Activated CD8-positive, alpha-beta T cell treated with anti-CD3 and anti-CD28 coated beads for 36 hours (primary cell): ENCODE data around the gene MACROD1. TPM values are rescaled to one million over a fixed set of nuclear protein-coding genes. Genes with fewer than 3 reads are reported as not detected.

Source experiments
- ATAC-seq: fragments of 200-7000 bp; cut with Tn5 transposase; one replicate; pipeline ENCODE4 v1.10.0; 2021; ENCODE audit warnings: mild to moderate bottlenecking, moderate library complexity
- CTCF ChIA-PET: fragments of 350-600 bp; sonication (Branson Sonifier 250); formaldehyde crosslinking; loops from one replicate; lab custom pipeline; 2021; ENCODE audit warnings: antibody characterized with exemption; lab: Charles Lee
- POLR2A ChIA-PET: fragments of 350-600 bp; sonication (Branson Sonifier 250); formaldehyde crosslinking; loops from one replicate; lab custom pipeline; 2021; ENCODE audit warnings: antibody characterized with exemption; lab: Charles Lee
- DNase-seq: peaks from one replicate; pipeline ENCODE4 v3.0.0-alpha.2; 2020
- H3K27ac Mint-ChIP-seq: one replicate; pipeline ENCODE4 v1.8.0; 2021; ENCODE audit warnings: mild to moderate bottlenecking, mixed read lengths
- H3K27me3 Mint-ChIP-seq: one replicate; pipeline ENCODE4 v1.8.0; 2021; ENCODE audit warnings: mixed read lengths
- H3K36me3 Mint-ChIP-seq: one replicate; pipeline ENCODE4 v1.8.0; 2021; ENCODE audit warnings: low read depth, mixed read lengths
- H3K4me1 Mint-ChIP-seq: one replicate; pipeline ENCODE4 v1.8.0; 2021; ENCODE audit warnings: low read depth, mixed read lengths
- H3K4me3 Mint-ChIP-seq: one replicate; pipeline ENCODE4 v1.8.0; 2021; ENCODE audit warnings: mild to moderate bottlenecking, moderate library complexity, mixed read lengths
- H3K9me3 Mint-ChIP-seq: one replicate; pipeline ENCODE4 v1.8.0; 2021; ENCODE audit warnings: mixed read lengths
- intact Hi-C: fragments of 100-400 bp; cut with micrococcal nuclease; formaldehyde crosslinking; loops from one replicate; pipeline ENCODE4 v1.10.0; 2022
- total RNA-seq, 2 experiments: library from RNA; stranded (reverse); gene quantifications; one replicate each; pipeline ENCODE4 v1.2.3, GENCODE V29; 2021
- TF ChIP-seq, protein P1 (sequence below): fragments of 200-600 bp; IDR thresholded peaks from one replicate; pipeline ENCODE4 v1.8.0; 2022; ENCODE audit warnings: antibody characterized with exemption, mild to moderate bottlenecking

MACROD1 gene
- total RNA-seq, 2 experiments from 2014 or later: 38.7 to 38.8 TPM

DNA sequence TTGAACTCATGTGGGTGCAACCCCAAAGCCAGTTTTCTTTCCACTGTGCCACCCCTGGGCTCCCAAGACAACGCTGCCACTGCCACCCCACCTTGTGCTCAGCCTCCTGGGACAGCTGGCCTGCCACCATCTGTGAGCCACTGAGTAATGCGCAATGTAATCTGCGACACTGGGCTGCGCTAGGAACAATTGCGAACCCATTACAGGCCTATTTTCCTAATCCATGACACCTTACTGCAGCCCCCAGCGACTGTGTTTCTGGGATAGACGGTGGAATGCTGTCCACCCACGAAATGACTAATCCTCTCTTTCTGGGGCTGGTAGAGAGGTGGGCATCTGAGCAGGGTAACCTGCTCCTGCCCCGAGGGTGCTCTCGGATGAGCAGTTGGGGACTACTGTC is 108.0 kb downstream of the MACROD1 start:
- ATAC-seq: no peak
- Mint-ChIP-seq H3K9me3 (no peaks in the 10 kb centered on the region), H3K27me3 (peaks cover 8% of the 10 kb centered on the region), H3K27ac (no peak overlapping the region), H3K36me3 (no peaks in the 10 kb centered on the region), H3K4me1 (peaks cover 8% of the 10 kb centered on the region), H3K4me3 (no peak overlapping the region)
- intact Hi-C loops: no loop called here
- POLR2A ChIA-PET: no interaction called here
- CTCF ChIA-PET: no interaction called here
- DNase-seq: no peak
- TF ChIP-seq, protein P1, sequence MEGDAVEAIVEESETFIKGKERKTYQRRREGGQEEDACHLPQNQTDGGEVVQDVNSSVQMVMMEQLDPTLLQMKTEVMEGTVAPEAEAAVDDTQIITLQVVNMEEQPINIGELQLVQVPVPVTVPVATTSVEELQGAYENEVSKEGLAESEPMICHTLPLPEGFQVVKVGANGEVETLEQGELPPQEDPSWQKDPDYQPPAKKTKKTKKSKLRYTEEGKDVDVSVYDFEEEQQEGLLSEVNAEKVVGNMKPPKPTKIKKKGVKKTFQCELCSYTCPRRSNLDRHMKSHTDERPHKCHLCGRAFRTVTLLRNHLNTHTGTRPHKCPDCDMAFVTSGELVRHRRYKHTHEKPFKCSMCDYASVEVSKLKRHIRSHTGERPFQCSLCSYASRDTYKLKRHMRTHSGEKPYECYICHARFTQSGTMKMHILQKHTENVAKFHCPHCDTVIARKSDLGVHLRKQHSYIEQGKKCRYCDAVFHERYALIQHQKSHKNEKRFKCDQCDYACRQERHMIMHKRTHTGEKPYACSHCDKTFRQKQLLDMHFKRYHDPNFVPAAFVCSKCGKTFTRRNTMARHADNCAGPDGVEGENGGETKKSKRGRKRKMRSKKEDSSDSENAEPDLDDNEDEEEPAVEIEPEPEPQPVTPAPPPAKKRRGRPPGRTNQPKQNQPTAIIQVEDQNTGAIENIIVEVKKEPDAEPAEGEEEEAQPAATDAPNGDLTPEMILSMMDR: no peak

DNA sequence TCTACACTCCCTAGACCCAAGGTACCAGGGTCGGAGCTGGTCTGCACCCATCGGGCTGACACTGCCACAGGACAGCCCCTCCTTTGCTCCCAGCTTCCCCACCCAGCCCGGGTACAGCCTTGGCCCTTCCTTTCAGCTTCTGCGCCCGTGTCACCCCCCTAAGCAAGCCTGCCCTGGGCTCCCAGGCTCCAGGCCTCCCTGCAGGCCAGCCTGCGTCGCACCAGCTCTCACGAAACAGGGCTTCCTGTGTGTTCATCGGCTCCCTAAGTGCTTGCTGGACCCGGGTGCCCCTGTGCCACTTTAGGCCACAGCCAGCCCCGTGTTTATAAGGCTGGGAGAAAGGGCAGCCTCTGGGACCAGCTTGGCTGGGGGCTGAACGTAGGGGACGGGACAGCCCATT is 109.1 kb downstream of the MACROD1 start:
- ATAC-seq: no peak
- no peak overlapping the region for H3K27ac Mint-ChIP-seq
- TF ChIP-seq, protein P1: no peak
- intact Hi-C loops: no loop called here
- no peak overlapping the region for H3K4me3 Mint-ChIP-seq
- H3K27me3 Mint-ChIP-seq: peaks cover 5% of the 10 kb centered on the region
- H3K9me3 Mint-ChIP-seq: no peaks in the 10 kb centered on the region
- no peak for DNase-seq
- H3K36me3 Mint-ChIP-seq: no peaks in the 10 kb centered on the region
- H3K4me1 Mint-ChIP-seq: peaks cover 5% of the 10 kb centered on the region
- ChIA-PET CTCF (no interaction called here), POLR2A (no interaction called here)

DNA sequence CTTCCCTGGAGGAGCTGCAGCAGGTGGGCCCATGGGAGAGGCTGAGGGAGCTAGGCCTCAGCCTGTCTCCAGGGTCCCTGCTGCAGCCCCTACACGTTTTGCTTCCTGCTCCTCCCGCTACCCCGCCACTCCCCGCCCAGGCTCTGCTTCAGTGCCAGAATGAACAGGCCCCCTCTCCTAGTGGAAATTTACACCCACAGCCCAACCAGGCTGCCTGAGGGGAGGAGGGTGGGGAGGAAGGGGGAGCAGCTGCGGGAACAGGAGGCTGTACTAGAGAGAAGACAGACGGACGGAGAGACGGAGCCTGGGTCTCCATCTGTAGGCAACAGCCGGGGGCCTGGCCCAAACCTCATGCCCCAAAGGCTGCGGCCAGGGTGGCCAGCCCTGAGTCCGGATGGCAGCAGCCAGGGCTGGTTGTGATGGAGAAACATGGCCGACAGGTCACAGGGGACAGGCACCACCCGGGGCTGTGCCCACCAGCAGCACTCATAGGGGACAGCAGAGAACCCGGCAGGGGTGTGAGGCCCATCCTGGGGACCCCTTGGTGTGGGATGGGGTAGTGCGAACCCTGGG is 109.6 kb downstream of the MACROD1 start:
- H3K27me3 Mint-ChIP-seq: peaks cover 3% of the 10 kb centered on the region
- no peaks in the 10 kb centered on the region for H3K9me3 Mint-ChIP-seq
- intact Hi-C loops: no loop called here
- ATAC-seq: no peak
- TF ChIP-seq, protein P1: no peak
- POLR2A ChIA-PET: no interaction called here
- CTCF ChIA-PET: no interaction called here
- peaks cover 3% of the 10 kb centered on the region for H3K4me1 Mint-ChIP-seq
- no peak for DNase-seq
- no peak overlapping the region for H3K27ac Mint-ChIP-seq
- no peak overlapping the region for H3K4me3 Mint-ChIP-seq
- no peaks in the 10 kb centered on the region for H3K36me3 Mint-ChIP-seq

DNA sequence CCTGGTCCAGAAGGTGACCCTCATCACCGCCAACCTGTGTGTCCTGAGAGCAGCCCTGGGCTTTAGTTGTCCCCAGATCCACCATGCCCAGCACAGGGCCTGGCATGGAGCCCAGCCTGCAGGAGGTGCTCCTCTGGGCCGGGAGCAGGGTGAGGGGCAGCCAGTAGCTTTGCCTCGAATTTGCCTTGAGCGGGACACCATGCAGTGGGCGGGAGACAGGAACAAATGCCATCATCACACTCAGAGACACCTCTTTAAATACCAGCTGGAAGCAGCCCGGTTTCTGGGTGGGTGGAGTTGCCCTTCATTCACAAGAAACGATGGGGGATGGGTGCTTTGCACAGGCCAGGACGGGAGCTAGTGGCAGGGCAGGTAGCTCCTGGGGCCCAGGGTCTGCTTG is 110.8 kb downstream of the MACROD1 start:
- no peaks in the 10 kb centered on the region for H3K36me3 Mint-ChIP-seq
- ATAC-seq (no peak), DNase-seq (no peak)
- no peaks in the 10 kb centered on the region for H3K4me1 Mint-ChIP-seq
- no peaks in the 10 kb centered on the region for H3K27me3 Mint-ChIP-seq
- ChIA-PET POLR2A (no interaction called here), CTCF (no interaction called here)
- H3K9me3 Mint-ChIP-seq: no peaks in the 10 kb centered on the region
- H3K4me3 Mint-ChIP-seq: no peak overlapping the region
- no peak overlapping the region for H3K27ac Mint-ChIP-seq
- TF ChIP-seq, protein P1: no peak
- intact Hi-C loops: no loop called here

DNA sequence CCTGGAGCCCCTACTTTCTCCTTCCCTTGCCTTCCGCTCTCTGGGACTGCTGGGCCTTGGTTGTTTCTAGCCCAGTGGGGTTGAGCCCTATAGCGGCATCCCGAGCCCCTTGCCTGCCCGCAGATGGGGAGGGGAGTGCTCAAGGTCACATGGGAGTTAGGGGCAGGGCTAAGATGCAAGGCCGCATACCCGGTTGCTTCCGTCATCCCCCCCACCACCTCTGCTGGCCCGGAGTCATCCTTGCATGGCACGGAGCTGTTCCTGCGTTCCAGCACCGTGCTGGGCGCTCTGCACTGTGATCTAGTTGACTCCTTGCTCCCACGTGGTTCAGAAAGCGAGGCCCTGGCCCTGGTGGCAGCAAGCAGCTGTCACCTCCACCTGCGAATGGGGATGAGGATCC is 112.2 kb downstream of the MACROD1 start:
- CTCF ChIA-PET: no interaction called here
- DNase-seq: no peak
- no peak overlapping the region for H3K4me3 Mint-ChIP-seq
- H3K9me3 Mint-ChIP-seq: no peaks in the 10 kb centered on the region
- TF ChIP-seq, protein P1: no peak
- no peaks in the 10 kb centered on the region for H3K36me3 Mint-ChIP-seq
- intact Hi-C loops: no loop called here
- no peak overlapping the region for H3K27ac Mint-ChIP-seq
- no peak for ATAC-seq
- H3K27me3 Mint-ChIP-seq: no peaks in the 10 kb centered on the region
- POLR2A ChIA-PET: no interaction called here
- H3K4me1 Mint-ChIP-seq: no peaks in the 10 kb centered on the region
